Prostate gland (tissue), 2 donors: ENCODE data around the gene RPL28. TPM values are rescaled to one million over a fixed set of nuclear protein-coding genes. Genes with fewer than 3 reads are reported as not detected.

Experiments
- DNase-seq: peaks from one replicate; pipeline ENCODE4 v3.0.0-alpha.2; 2019; ENCODE audit warnings: low spot score
- H3K27ac ChIP-seq, 2 donors: fragments of 200-600 bp; sonication (generic); 2 replicates each; pipeline ENCODE4 v1.5.1; 2017 to 2019
- H3K27me3 ChIP-seq: fragments of 200-600 bp; sonication (generic); replicated peaks from 2 replicates; pipeline ENCODE4 v1.5.1; 2019; ENCODE audit not compliant: insufficient read depth
- H3K36me3 ChIP-seq, 2 donors: fragments of 200-600 bp; sonication (generic); 1 replicate in 1 of 2; 2 replicates in 1 of 2; pipeline versions ENCODE4 v1.5.1 to v1.8.1; 2017 to 2019
- H3K4me1 ChIP-seq: fragments of 200-600 bp; sonication (generic); replicated peaks from 2 replicates; pipeline ENCODE4 v1.5.1; 2019
- H3K4me3 ChIP-seq, 2 donors: fragments of 200-600 bp; sonication (generic); 2 replicates each; pipeline ENCODE4 v1.5.1; 2017 to 2019
- H3K9me3 ChIP-seq: fragments of 200-600 bp; sonication (generic); 2 replicates; pipeline ENCODE4 v1.5.1; 2017
- POLR2A ChIP-seq: fragments of 450-650 bp; IDR thresholded peaks from one replicate; pipeline ENCODE4 v1.6.1; 2016; ENCODE audit warnings: antibody characterized with exemption, mild to moderate bottlenecking
- POLR2AphosphoS5 ChIP-seq: sonication (generic); formaldehyde crosslinking; IDR thresholded peaks from one replicate; pipeline ENCODE4 v1.6.1; 2017; ENCODE audit warnings: antibody characterized with exemption
- WGBS: methylation state at CpG from one replicate; pipeline ENCODE4 v1.1.5; 2018; 5-methylcytosine and 5-hydroxymethylcytosine counted together
- intact Hi-C: fragments of 100-400 bp; cut with DNase I; formaldehyde crosslinking; loops from one replicate; pipeline ENCODE4 v1.14.2; 2022
- total RNA-seq, 2 donors: library from RNA; depleted of rRNA; stranded (reverse); fragments of >200 nt; gene quantifications; one replicate each; pipeline ENCODE4 v1.1.0, GENCODE V29; 2016
- TF ChIP-seq, protein P1 (sequence below), 4 experiments: fragments of 200-600 bp in 2 of 4; fragments of 450-650 bp in 2 of 4; sonication (generic) in 2 of 4; IDR thresholded peaks; 1 replicate in 3 of 4; 2 replicates in 1 of 4; pipeline ENCODE4 v1.5.1; 2016 to 2019; ENCODE audit warnings: antibody characterized with exemption in 4 of 4, mild to moderate bottlenecking in 2 of 4, moderate library complexity in 2 of 4

Gene RPL28
- total RNA-seq, 2 donors from 2014 or later: 439 to 554 TPM

DNA sequence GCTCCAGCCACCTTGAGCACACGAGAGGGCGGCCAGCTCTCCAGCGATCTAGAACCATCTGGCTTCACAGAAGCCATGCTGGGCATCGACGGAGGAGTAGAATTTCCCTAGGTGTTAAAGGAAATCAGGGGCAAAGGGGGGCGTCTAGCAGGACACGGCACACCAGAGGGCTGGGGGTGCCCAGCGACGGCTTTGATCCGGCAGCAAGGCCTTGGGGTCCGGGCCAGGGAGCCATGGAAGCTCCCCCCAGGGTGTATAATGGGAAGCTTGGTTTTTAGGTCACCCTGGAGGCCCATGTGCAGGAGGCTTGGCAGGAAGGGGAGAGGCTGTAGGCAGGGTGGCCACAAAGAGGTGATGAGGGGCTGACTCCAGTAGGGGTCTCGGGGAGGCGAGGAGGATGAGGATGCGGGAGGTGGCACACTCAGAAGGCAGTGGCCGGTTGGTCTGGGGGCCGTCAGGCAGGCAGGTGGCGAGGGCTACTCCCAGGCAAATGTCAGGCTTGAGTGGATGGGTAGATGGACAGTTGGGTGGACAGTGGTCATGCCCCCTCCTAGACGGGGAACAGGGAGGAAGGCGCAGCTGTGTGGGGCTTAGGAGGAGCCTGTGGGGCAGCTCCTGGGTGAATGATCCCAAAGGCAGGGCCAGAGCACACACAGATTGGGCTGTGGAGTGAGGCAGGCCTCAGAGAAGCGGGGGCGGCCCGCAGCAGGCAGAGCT, 40.5 kb upstream of the RPL28 start:
- H3K36me3 ChIP-seq: no peaks in the 10 kb centered on the region
- no peaks in the 10 kb centered on the region for H3K9me3 ChIP-seq
- no peaks in the 10 kb centered on the region for H3K27me3 ChIP-seq
- WGBS: 88% methylated on average over 22 of the region's 22 CpGs
- H3K4me1 ChIP-seq: peaks cover 1% of the 10 kb centered on the region
- intact Hi-C loops: no loop called here
- TF ChIP-seq POLR2A (no peak), POLR2AphosphoS5 (no peak)
- TF ChIP-seq, protein P1, sequence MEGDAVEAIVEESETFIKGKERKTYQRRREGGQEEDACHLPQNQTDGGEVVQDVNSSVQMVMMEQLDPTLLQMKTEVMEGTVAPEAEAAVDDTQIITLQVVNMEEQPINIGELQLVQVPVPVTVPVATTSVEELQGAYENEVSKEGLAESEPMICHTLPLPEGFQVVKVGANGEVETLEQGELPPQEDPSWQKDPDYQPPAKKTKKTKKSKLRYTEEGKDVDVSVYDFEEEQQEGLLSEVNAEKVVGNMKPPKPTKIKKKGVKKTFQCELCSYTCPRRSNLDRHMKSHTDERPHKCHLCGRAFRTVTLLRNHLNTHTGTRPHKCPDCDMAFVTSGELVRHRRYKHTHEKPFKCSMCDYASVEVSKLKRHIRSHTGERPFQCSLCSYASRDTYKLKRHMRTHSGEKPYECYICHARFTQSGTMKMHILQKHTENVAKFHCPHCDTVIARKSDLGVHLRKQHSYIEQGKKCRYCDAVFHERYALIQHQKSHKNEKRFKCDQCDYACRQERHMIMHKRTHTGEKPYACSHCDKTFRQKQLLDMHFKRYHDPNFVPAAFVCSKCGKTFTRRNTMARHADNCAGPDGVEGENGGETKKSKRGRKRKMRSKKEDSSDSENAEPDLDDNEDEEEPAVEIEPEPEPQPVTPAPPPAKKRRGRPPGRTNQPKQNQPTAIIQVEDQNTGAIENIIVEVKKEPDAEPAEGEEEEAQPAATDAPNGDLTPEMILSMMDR (IDR thresholded peaks at IDR 0.05): no peak
- H3K4me3 ChIP-seq: no peak overlapping the region
- no peak overlapping the region for H3K27ac ChIP-seq
- no peak for DNase-seq

DNA sequence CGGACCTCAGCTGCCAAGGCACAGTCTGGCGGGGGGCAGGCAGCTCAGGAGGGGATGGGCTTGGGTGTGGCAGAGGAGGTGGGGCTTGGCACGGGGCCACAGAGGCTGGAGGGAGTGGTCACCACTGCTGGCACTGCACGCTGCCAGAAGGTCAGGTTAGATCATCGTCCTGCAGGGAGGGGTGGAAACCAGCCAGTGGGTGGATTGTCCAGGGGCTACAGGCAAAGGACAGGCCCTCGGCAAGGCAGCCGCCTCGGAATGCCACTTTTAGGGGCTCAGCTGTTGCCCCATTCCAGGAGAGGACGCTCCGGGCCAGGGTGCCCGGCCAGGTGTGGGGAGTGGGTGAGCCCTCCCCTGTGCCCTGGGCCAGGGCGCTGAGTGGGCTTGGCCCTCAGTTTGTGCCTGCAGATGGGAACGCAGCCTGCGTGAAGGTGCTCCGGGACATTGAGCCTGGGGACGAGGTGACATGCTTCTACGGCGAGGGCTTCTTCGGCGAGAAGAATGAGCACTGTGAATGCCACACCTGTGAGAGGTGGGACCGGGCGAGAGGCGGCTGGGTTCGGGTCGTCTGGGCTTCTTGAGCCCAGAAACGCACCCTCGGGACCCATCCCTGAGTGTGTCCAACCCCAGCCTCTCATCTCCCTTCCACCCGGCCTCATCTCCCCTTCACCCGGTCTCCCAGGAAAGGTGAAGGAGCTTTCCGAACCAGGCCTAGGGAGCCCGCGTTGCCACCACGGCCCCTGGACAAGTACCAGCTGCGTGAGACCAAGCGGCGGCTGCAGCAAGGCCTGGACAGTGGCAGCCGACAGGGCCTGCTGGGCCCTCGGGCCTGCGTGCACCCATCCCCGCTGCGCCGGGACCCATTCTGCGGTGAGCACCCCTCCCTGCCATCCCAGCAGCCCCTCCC, 39.7 kb upstream of the RPL28 start:
- Histone ChIP-seq H3K36me3 (no peaks in the 10 kb centered on the region), H3K27ac (no peak overlapping the region)
- no peak for DNase-seq

DNA sequence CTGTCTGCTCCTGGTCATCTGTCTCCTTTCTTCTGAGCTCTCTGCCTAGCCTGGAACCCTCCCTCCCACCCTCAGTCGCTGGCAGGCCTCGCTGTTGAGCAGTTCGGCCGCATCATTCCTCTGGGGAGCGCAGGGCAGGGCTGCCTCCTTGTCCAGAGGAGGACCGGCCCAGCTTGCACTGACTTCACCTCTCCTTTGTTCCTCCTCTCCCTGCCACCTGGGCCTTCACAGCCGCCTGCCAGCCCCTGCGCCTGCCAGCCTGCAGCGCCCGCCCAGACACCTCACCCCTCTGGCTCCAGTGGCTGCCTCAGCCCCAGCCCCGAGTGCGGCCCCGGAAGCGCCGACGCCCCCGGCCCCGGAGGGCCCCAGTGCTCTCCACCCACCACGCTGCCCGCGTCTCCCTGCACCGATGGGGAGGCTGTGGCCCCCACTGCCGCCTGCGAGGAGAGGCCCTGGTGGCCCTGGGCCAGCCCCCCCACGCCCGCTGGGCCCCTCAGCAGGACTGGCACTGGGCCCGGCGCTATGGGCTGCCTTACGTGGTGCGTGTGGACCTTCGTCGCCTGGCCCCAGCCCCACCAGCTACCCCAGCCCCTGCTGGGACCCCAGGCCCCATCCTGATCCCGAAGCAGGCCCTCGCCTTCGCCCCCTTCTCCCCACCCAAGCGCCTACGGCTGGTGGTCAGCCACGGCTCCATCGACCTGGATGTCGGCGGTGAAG, 38.8 kb upstream of the RPL28 start:
- no peak for DNase-seq
- no peaks in the 10 kb centered on the region for H3K27me3 ChIP-seq
- H3K27ac ChIP-seq: no peak overlapping the region
- TF ChIP-seq POLR2A (no peak), POLR2AphosphoS5 (no peak)
- TF ChIP-seq, protein P1 (IDR thresholded peaks at IDR 0.05): no peak
- H3K36me3 ChIP-seq: no peaks in the 10 kb centered on the region
- intact Hi-C loops: no loop called here
- H3K4me3 ChIP-seq: no peak overlapping the region
- no peaks in the 10 kb centered on the region for H3K4me1 ChIP-seq
- 87% methylated on average over 22 of the region's 41 CpGs for WGBS
- no peaks in the 10 kb centered on the region for H3K9me3 ChIP-seq

More for the DNA sequence above, 39.7 kb upstream of the RPL28 start:
- 83% methylated on average over 43 of the region's 43 CpGs for WGBS
- H3K4me3 ChIP-seq: no peak overlapping the region
- TF ChIP-seq POLR2A (no peak), POLR2AphosphoS5 (no peak)
- TF ChIP-seq, protein P1 (IDR thresholded peaks at IDR 0.05): no peak
- no peaks in the 10 kb centered on the region for H3K27me3 ChIP-seq
- intact Hi-C loops: no loop called here
- H3K4me1 ChIP-seq: no peaks in the 10 kb centered on the region
- no peaks in the 10 kb centered on the region for H3K9me3 ChIP-seq

DNA sequence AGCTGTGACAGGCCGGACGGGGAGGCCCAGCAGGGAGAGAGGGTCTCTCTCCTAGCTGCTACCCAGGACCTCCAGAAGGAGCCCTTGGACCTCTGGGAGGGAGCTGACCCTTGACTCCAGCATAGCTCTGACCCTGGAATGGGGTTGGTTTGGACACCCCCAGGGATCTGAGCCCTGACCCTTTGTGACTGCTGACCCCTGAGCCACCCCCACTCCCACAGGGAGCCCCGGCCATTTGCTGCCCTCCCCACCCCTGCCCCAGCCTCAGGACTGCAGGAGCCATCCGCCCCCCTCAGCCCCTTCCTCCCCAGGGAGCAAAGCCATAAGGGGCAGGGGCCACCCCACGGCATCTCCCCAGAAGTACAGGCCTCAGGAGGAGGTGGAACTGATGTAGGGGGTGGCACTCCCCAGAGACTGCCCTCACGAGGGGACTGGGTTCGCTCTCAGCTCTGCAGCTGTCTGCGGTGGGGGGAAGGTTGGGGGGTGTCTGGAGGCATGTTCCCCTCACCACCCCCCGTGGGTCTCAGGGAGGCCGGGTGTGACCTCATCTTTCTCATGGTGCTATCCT, 38.2 kb upstream of the RPL28 start:
- H3K9me3 ChIP-seq: no peaks in the 10 kb centered on the region
- no peak overlapping the region for H3K4me3 ChIP-seq
- intact Hi-C loops: no loop called here
- no peaks in the 10 kb centered on the region for H3K36me3 ChIP-seq
- no peak for DNase-seq
- peaks cover 2% of the 10 kb centered on the region for H3K27me3 ChIP-seq
- no peaks in the 10 kb centered on the region for H3K4me1 ChIP-seq
- TF ChIP-seq POLR2A (no peak), POLR2AphosphoS5 (no peak)
- TF ChIP-seq, protein P1 (IDR thresholded peaks at IDR 0.05): no peak
- H3K27ac ChIP-seq: no peak overlapping the region
- 89% methylated on average over 10 of the region's 10 CpGs for WGBS
